Activated naive CD8-positive, alpha-beta T cell treated with anti-CD3 and anti-CD28 coated beads for 36 hours (primary cell): ENCODE measurements around the gene CDC42. TPM values are rescaled to one million over a fixed set of nuclear protein-coding genes. Genes with fewer than 3 reads are reported as not detected.

Source experiments
- DNase-seq: peaks from one replicate; pipeline ENCODE4 v3.0.0; 2021
- H3K27ac Mint-ChIP-seq: one replicate; pipeline ENCODE4 v1.8.0; 2022; ENCODE audit warnings: mild to moderate bottlenecking, moderate library complexity, mixed read lengths
- H3K27me3 Mint-ChIP-seq: one replicate; pipeline ENCODE4 v1.8.0; 2022; ENCODE audit warnings: mild to moderate bottlenecking, mixed read lengths
- H3K36me3 Mint-ChIP-seq: one replicate; pipeline ENCODE4 v1.8.0; 2021; ENCODE audit warnings: mild to moderate bottlenecking, mixed read lengths
- H3K4me1 Mint-ChIP-seq: one replicate; pipeline ENCODE4 v1.8.0; 2021; ENCODE audit warnings: mixed read lengths
- H3K4me3 Mint-ChIP-seq: one replicate; pipeline ENCODE4 v1.8.0; 2022; ENCODE audit warnings: mild to moderate bottlenecking, moderate library complexity, mixed read lengths
- H3K9me3 Mint-ChIP-seq: one replicate; pipeline ENCODE4 v1.8.0; 2022; ENCODE audit warnings: mixed read lengths
- total RNA-seq, 2 experiments: library from RNA; stranded (reverse); gene quantifications; one replicate each; pipeline ENCODE4 v1.2.3, GENCODE V29; 2021

Gene CDC42
- total RNA-seq, 2 experiments from 2014 or later: 301 to 302 TPM

DNA sequence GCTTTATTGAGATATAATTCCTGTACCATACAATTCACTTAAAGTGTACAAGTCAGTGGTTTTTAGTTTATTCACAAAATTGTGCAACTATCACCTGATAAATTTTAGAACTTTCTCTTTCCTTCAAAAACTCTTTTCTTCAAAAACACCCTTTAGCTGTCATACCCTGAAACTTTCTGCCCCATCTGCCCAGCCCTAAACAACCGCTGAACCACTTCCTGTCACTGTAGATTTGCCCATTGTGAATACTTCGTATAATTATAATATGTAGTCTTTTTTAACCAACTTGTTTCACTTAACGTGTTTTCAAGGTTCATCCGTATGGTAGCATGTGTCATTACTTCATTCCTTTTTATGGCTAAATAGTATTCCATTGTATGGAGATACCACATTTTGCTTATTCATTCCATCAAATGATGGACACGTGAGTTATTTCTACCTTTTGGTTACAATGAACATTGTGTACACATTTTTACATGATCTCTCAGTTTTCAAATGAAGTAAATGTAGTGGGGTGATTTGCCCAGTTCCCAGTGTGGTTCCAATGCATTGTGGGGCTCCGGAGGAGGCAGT is 52.4 kb downstream of the CDC42 start:
- H3K27me3 Mint-ChIP-seq: no peaks in the 10 kb centered on the region
- peak; percentile 57 for DNase-seq
- H3K9me3 Mint-ChIP-seq: peaks cover 13% of the 10 kb centered on the region

DNA sequence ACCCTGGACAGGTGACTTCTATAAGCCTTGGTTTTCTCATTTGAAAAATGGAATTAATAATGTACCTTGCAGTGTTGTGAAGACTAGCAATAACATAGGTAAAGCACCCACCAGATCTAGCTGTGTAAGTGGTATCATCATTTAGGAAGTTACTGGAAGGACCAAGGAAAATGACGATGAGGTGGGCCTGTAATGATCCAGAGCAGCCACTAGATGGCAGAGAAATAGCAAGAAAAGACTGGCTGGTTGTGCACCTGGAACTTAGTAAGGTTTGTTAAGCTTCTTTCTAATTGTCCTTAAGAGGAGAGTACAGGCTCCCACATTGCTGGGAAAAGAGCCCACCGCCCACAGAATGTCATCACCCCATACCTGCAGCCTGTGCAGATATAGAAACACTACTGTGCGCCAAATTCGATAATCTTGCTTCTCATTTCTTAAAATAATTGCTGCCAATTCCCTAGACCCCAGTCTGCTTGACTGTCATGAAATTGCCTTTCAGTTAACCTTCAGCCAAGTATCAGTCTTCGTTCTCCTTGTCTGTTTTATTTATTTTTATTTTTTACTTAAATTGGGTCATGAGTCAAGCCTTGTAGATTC is 53.2 kb downstream of the CDC42 start:
- Mint-ChIP-seq H3K27me3 (no peaks in the 10 kb centered on the region), H3K36me3 (peaks cover 52% of the 10 kb centered on the region), H3K27ac (peak overlapping the region; percentile 87), H3K4me1 (peaks cover 55% of the 10 kb centered on the region), H3K4me3 (no peak overlapping the region), H3K9me3 (peaks cover 13% of the 10 kb centered on the region)
- no peak for DNase-seq

More for the DNA sequence above, 52.4 kb downstream of the CDC42 start:
- peaks cover 58% of the 10 kb centered on the region for H3K36me3 Mint-ChIP-seq
- H3K4me1 Mint-ChIP-seq: peaks cover 62% of the 10 kb centered on the region
- peak overlapping the region; percentile 87 for H3K27ac Mint-ChIP-seq
- H3K4me3 Mint-ChIP-seq: peak overlapping the region; percentile 1

DNA sequence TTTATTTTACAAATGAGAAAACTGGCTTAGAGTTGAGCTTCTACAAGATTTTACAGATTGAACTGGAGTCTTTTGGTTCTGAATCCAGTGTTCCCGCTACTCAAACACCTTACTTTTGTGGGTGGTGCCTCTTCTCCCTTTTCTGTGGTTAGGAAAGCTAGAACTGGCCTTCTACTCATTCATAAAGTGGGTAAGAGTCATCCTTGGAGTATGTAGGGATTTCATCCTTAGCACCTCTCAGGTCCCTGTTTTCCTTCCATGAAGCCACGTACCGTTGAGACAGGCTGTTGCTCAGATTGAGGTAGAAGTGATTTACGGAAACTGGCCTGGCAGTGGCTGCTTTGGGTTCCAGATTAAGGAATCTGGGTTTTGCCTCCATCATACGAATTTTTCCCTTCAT is 54.6 kb downstream of the CDC42 start:
- peaks cover 46% of the 10 kb centered on the region for H3K36me3 Mint-ChIP-seq

DNA sequence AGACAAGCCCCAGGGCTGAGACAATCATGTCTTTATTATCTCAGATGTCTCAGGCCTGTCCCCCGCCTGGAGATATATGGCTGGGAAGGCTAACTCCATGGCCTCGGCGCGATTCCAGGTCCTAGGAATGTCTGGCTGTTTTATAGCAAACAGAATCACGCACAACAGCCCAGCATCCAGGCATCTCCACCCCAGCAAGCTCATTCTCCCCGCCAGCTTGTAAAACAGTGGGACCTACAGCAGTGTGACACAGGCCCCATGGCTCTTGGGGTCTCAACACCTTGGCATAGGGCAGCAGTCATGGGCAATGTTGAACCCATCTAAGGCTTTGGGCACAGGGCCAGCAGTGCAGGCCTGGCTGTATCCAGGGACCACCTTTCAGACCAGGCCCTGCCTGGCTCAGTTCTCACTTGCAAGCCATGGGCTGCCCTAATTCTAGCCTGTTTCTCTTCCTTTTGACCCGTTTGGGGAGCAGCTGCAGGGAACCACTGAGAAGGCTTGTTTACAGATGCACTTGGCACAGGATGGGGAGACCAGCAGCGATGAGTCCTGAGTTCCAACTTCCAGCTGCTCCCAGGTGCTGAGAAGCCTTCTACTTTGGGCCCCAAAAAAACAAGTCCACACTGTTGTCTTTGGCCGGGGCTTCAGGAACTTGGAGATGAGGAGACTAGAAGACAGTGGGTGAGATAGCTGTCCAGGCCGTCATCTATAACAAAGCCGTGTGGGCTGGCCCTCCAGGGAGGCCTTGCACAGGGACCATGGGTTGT is 56.0 kb downstream of the CDC42 start:
- Mint-ChIP-seq H3K27ac (peak overlapping the region; percentile 65), H3K4me1 (peaks cover 37% of the 10 kb centered on the region), H3K36me3 (peaks cover 37% of the 10 kb centered on the region), H3K27me3 (no peaks in the 10 kb centered on the region), H3K9me3 (peaks cover 11% of the 10 kb centered on the region), H3K4me3 (no peak overlapping the region)
- DNase-seq: no peak

More for the DNA sequence above, 54.6 kb downstream of the CDC42 start:
- H3K4me1 Mint-ChIP-seq: peaks cover 46% of the 10 kb centered on the region
- no peak for DNase-seq
- H3K4me3 Mint-ChIP-seq: no peak overlapping the region
- no peak overlapping the region for H3K27ac Mint-ChIP-seq
- peaks cover 13% of the 10 kb centered on the region for H3K9me3 Mint-ChIP-seq
- H3K27me3 Mint-ChIP-seq: no peaks in the 10 kb centered on the region

DNA sequence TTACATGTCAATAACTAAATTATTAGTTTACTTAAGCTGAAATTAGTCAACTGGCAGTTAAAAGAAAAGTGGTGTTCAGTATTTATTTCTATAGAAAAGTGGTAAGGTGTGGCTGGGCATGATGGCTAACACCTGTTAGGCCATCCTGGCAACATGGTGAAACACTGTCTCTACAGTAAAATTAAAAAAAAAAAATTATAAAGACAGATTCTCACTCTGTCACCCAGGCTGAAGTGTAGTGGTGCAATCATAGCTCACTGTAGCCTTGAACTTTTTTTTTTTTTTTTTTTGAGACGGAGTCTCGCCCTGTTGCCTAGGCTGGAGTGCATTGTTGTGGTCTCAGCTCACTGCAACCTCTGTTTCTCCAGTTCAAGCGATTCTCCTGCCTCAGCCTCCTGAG is 57.5 kb downstream of the CDC42 start:
- H3K9me3 Mint-ChIP-seq: peaks cover 4% of the 10 kb centered on the region
- peaks cover 22% of the 10 kb centered on the region for H3K36me3 Mint-ChIP-seq
- H3K27me3 Mint-ChIP-seq: no peaks in the 10 kb centered on the region
- no peak overlapping the region for H3K27ac Mint-ChIP-seq
- no peak for DNase-seq
- no peak overlapping the region for H3K4me3 Mint-ChIP-seq
- H3K4me1 Mint-ChIP-seq: peaks cover 22% of the 10 kb centered on the region

DNA sequence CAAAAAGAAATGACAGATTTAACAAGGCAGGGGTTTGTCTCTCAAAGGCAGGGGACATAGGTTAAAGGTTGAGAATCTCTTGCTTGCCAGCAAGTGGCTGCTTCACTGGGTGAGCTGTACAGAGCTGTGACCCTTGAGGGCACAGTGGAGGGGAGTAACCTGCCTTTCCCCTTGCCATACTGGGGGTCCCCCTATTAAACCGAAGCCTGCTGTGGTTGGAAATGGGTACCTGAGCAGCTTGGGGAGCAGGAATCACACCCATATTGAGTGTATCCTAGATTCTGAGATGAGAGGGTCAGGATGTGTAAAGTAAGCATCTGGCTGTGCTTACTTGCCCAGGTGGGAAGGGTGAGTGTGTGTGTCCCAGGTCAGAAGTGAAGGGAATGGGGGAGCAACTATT is 58.6 kb downstream of the CDC42 start:
- Mint-ChIP-seq H3K27ac (no peak overlapping the region), H3K27me3 (no peaks in the 10 kb centered on the region), H3K9me3 (no peaks in the 10 kb centered on the region), H3K4me1 (peaks cover 13% of the 10 kb centered on the region), H3K36me3 (peaks cover 15% of the 10 kb centered on the region), H3K4me3 (no peak overlapping the region)
- no peak for DNase-seq

DNA sequence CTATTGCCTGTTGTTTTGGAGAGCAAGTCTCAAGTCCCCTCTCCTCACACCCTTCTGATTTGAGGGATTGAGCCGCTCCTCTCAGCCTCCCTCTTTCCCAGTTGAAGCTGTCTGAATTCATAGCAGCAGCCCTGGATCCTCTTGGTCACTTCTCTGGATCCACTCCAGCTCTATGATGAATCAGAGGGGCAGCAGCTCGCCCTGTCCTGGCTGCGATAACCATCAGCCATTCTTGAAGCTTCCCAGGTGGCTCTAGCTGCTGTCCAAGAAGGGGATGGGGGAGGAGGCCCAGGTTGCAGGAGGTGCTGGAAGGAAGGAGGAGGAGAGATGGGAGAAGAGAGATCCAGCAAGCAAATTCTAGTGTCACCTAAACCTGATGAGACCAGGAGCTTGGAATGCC is 59.1 kb downstream of the CDC42 start:
- no peaks in the 10 kb centered on the region for H3K9me3 Mint-ChIP-seq
- H3K4me1 Mint-ChIP-seq: peaks cover 9% of the 10 kb centered on the region
- no peaks in the 10 kb centered on the region for H3K27me3 Mint-ChIP-seq
- H3K36me3 Mint-ChIP-seq: peaks cover 12% of the 10 kb centered on the region
- H3K4me3 Mint-ChIP-seq: no peak overlapping the region
- H3K27ac Mint-ChIP-seq: peak overlapping the region; percentile 17
- DNase-seq: no peak

DNA sequence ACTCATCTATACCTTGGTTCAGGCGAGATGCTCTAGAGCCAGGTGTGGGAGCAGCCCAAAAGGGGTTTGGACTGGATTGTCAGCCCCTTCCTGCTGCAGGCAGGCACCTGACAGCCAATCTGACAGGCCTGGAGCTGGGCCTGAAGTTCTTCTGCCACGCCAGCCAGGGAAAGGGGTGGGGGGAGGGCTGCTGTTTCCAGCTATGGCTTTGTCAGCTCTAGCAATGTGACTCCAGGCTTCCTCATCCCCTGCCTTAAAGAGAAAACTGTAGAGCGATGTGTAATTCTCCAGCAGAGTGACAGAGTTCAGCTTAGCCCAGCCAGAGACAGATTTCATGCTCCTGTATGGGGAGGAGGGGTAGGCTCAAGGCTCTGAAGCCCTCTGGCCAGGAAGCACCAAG is 60.0 kb downstream of the CDC42 start:
- H3K9me3 Mint-ChIP-seq: no peaks in the 10 kb centered on the region
- H3K27ac Mint-ChIP-seq: no peak overlapping the region

DNA sequence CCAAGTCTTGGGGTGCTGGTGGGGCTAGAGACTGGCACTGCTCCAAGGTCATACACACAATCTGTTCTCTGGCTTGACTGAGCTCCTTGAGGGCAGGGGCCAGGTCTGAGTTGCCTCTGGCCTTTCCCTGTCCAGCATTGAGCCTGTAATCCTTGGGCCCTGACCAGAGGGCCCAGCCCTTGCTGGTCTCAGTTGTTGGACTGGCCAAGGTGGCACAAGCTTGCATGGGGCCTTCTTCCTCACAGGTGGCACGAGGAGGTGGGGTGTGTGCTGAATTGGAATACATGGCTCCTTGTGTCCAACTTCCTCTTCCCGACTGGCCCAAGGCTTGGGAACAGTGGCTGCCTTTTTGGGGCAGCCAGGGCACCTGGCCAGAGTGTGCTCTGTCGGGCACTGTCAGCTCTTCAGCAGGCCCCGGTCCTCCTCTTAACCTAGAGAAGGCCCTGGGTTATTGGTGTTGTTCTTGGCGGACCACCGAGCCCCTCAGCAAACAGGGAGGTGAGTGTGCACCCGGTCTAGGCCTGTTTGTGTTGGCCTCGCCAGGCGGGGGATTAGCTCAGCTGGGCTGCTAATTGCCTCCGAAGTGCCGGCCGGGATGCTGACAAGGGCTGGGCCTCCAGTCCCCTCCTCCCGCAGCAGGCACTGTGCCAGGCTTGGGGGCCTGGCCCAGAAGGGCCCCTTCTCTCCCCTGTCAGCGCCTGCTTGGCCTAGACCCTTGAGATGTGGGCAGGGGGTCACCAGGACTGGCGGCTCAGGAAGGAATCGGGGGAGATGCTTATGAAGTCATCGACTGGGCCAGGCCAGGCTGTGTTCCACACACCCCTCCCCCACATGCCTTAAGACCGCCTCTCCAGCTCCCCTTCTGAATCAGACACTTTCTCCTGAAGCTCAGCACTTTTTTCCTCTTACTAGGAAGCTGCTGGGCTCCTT is 61.8 kb downstream of the CDC42 start:
- Mint-ChIP-seq H3K36me3 (peaks cover 4% of the 10 kb centered on the region), H3K27ac (no peak overlapping the region), H3K27me3 (no peaks in the 10 kb centered on the region), H3K9me3 (no peaks in the 10 kb centered on the region), H3K4me3 (no peak overlapping the region), H3K4me1 (peaks cover under 1% of the 10 kb centered on the region)
- no peak for DNase-seq

More for the DNA sequence above, 60.0 kb downstream of the CDC42 start:
- no peak for DNase-seq
- Mint-ChIP-seq H3K4me1 (peaks cover 7% of the 10 kb centered on the region), H3K4me3 (no peak overlapping the region), H3K27me3 (no peaks in the 10 kb centered on the region), H3K36me3 (peaks cover 9% of the 10 kb centered on the region)

DNA sequence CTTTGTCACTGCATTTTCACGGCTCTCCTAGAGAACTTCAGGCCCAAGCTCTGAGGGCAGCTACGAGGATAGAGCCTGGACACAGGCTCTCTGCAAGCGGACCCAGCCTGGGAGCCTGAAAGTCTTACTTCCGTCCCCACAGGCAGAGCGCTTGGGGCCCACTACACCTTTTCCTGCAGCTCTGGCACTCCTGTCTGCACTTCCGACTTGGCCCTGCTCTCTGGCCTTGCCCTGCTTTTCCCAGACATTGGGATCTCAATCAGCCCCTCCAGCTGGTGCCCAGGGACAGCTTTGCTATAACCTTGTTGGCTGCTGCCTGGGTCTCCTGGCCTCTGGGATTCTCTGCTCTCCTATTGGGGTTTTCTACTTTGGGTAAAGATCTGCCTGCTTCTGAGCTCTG is 62.8 kb downstream of the CDC42 start:
- Mint-ChIP-seq H3K27me3 (no peaks in the 10 kb centered on the region), H3K36me3 (peaks cover 4% of the 10 kb centered on the region), H3K4me3 (no peak overlapping the region), H3K9me3 (no peaks in the 10 kb centered on the region), H3K27ac (no peak overlapping the region), H3K4me1 (no peaks in the 10 kb centered on the region)
- DNase-seq: no peak

DNA sequence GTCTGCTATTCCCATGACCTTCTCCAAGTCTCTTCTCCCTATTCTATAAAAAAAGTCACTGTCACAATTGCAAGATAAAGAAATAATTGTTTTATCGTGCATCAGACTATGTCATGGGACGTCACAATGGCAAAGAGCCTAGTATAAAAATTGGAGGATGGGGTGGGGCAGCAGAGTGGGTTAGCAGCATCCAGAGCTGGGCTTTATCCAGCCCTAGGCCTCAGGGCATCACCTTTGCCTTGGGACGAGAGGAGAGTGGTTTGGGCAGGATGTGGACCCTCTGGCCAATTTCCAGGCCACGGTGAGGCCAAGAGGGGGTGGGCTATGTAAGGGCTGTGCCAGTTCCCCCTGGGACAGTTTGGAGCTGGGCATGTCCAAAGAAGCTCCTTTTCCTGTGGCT is 64.7 kb downstream of the CDC42 start:
- H3K4me1 Mint-ChIP-seq: peaks cover 3% of the 10 kb centered on the region
- no peak overlapping the region for H3K27ac Mint-ChIP-seq
- no peaks in the 10 kb centered on the region for H3K9me3 Mint-ChIP-seq
- H3K36me3 Mint-ChIP-seq: peaks cover 4% of the 10 kb centered on the region
- no peak for DNase-seq
- no peak overlapping the region for H3K4me3 Mint-ChIP-seq
- no peaks in the 10 kb centered on the region for H3K27me3 Mint-ChIP-seq

DNA sequence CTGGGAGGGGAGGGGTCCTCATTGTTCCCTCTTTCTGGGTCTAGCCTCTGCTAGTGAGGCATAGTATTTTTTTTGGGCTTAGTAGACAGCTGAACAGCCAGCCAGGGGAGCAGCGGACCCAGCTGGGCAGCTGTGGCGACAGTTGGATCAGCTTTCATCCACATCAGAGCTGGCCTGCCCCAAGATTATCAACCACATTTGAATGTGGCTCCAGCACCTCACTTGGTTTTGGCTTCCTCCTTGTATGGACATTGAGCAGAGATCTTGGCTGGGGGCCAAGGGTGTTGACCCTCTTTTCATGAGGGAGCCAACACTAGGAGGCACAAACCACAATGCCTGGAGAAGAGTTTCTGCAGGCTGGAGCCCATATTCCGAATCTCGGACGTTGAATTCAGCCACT is 65.3 kb downstream of the CDC42 start:
- Mint-ChIP-seq H3K27ac (peak overlapping the region; percentile 32), H3K4me1 (peaks cover 3% of the 10 kb centered on the region), H3K27me3 (no peaks in the 10 kb centered on the region), H3K9me3 (no peaks in the 10 kb centered on the region), H3K4me3 (no peak overlapping the region), H3K36me3 (peaks cover 4% of the 10 kb centered on the region)
- DNase-seq: no peak

DNA sequence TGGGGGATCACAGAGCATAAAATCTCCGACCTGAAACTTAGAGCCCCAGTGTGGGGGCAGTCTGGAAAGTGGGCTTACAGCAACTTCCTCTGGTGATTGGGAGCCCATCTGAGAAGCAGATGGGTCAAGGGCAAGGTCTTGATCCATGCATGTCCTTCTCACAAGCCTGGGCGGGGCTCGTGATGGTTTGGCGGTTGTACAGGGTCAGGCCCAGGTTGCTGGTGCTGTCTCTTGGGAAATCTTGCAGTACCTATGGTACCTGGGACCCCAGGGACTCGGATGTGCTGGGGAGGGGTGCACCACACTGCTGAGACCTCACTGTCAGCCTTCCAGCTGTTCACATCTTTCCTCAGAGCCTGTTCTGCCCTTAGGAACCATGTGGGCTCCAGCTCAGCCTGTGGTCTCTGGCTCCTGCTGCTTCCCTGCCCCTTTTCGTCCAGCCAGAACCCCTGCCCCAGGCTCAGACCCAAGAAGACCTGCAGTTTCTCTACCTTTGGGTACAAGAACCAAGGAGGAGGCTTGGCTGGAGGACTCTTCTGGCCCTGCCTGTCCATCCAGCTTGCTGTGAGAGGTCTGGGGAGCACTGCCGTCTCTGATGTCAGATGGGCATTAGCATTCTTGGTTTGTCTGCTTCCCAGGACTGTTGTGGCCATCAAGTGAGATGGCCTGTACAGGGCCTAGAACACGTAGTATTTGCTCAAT is 65.9 kb downstream of the CDC42 start:
- no peak for DNase-seq
- Mint-ChIP-seq H3K4me1 (peaks cover 3% of the 10 kb centered on the region), H3K4me3 (no peak overlapping the region), H3K27me3 (no peaks in the 10 kb centered on the region), H3K9me3 (no peaks in the 10 kb centered on the region), H3K36me3 (peaks cover 2% of the 10 kb centered on the region), H3K27ac (peak overlapping the region; percentile 54)

DNA sequence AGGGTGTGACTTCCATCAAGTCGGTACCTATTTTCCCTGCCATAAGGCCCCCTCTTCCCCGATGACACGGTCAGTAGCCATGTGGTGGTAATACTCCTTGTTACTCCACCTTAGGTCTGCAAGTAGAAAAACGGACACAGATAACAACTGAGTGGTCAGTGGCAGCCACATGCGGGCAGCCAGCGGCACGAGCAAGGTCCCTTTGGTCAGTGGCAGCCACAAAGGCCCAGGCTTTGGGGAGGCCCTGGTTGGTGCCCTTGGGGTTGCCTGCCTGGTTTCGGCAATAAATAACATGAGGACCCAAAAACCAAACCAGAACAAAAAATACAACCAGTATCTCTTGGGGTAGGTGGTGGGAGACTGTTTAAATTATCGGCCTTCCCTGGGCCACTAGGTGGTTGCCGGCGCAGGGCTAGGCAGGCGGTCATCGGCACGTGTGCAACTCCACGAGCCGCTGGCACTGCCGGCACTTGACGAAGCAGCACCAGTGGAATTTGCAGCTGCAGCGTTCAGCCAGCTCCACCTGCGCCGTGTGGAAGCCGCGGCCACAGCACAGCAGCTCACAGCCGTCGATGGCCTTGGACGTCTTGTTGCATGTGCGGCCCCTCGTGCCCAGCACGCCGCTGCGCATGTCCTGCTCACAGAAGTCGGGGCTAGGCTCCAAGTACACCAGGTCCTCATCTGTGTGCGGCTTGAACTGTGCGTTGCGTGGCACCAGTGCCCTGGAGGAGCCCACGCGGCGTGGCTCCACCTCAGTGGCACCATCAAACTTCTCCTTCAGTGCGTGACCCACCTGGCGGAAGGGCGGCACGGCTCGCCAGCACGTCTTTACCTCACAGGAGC is 67.3 kb downstream of the CDC42 start:
- H3K4me3 Mint-ChIP-seq: no peak overlapping the region
- H3K27ac Mint-ChIP-seq: no peak overlapping the region
- no peaks in the 10 kb centered on the region for H3K9me3 Mint-ChIP-seq
- no peaks in the 10 kb centered on the region for H3K27me3 Mint-ChIP-seq
- DNase-seq: no peak
- H3K36me3 Mint-ChIP-seq: peaks cover 2% of the 10 kb centered on the region
- peaks cover 3% of the 10 kb centered on the region for H3K4me1 Mint-ChIP-seq
